Stomach (tissue), 4 donors: Measurements from ENCODE around the gene ATXN7L1.

Experiments
- EP300 ChIP-seq: sonication (generic); formaldehyde crosslinking; IDR thresholded peaks from one replicate; pipeline ENCODE4 v1.6.1; 2017; ENCODE audit warnings: antibody characterized with exemption
- POLR2AphosphoS5 ChIP-seq, 3 donors: sonication (generic); formaldehyde crosslinking; IDR thresholded peaks; one replicate each; pipeline ENCODE4 v1.6.1; 2016; ENCODE audit warnings: antibody characterized with exemption in 3 of 3

DNA sequence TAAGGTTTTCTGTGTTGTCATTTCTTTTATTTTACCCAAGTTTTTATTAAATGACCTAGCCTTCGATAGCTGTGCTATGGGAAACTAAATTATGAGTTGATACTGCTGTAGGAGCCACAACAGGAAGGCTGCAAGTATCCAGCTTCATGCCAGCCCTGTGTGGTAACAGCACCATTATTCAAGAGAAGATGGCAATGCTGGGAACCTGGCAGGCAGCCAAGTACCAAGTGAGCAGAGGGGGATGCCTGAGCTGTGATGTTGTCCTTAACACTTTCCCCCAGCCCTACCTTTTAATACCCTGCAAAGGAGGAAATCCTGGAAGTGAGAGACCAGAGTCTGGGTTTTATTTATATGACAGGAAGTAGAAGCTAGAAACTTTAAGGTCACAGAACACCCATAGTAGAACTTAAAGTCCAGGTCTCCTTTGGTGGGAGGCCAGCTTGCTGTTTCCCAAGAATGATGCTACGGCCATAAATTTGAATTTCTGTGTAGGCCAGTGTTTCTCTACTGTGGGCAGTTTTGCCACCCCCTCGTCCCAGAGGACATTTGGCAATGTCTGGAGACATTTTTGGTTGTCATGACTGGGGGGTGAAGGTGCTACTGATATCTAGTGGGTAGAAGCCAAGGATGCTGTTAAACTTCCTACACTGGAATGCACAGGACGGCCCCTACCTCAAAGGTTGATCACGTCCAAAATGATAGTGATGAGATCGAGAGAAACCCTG, 9.2 kb upstream of the ATXN7L1 start:
- no peak for TF ChIP-seq POLR2AphosphoS5 (IDR thresholded peaks at IDR 0.05)
- no peak for TF ChIP-seq EP300
